H1 (cell line): ENCODE data around the gene TEAD4. TPM values are rescaled to one million over a fixed set of nuclear protein-coding genes. Genes with fewer than 3 reads are reported as not detected.
A peak's percentile ranks its signal among the peaks of the same experiment; 100 is the strongest.

Source experiments
- CTCF ChIA-PET: fragments of 300-600 bp; sonication (Branson Sonifier 250); formaldehyde crosslinking; loops from one replicate; lab custom pipeline; 2021; ENCODE audit not compliant: partially characterized antibody; lab: Charles Lee
- POLR2A ChIA-PET: fragments of 300-600 bp; sonication (Branson Sonifier 250); formaldehyde crosslinking; loops from one replicate; lab custom pipeline; 2021; ENCODE audit warnings: inconsistent platforms; ENCODE audit not compliant: partially characterized antibody; lab: Charles Lee
- DNase-seq, 2 experiments: peaks; one replicate each; pipeline versions ENCODE4 v3.0.0 to v3.0.0-alpha.2; 2010 to 2022; ENCODE audit warnings: low spot score in 2 of 2, low read depth in 1 of 2, mixed read lengths in 1 of 2
- FAIRE-seq: peaks from 2 replicates; lab custom pipeline; 2011; peaks lifted over from hg19 to GRCh38; lab: Jason Lieb, UNC
- H2AFZ ChIP-seq: 2 replicates; pipeline ENCODE4 v1.8.1; 2012; ENCODE audit warnings: low read length, inconsistent platforms
- H2AK5ac ChIP-seq: 2 replicates; pipeline ENCODE4 v1.6.1; 2013; ENCODE audit warnings: low read depth, low read length
- H2BK120ac ChIP-seq: replicated peaks from 2 replicates; pipeline ENCODE3; 2013; ENCODE audit warnings: low read depth, low read length, inconsistent platforms
- H2BK12ac ChIP-seq: 2 replicates; pipeline ENCODE4 v1.6.1; 2013; ENCODE audit warnings: low read depth, low read length
- H2BK15ac ChIP-seq: 2 replicates; pipeline ENCODE4 v1.6.1; 2013; ENCODE audit warnings: low read length
- H2BK20ac ChIP-seq: 2 replicates; pipeline ENCODE4 v1.6.1; 2013; ENCODE audit warnings: low read length
- H2BK5ac ChIP-seq: 2 replicates; pipeline ENCODE4 v1.6.1; 2013; ENCODE audit warnings: low read depth, low read length
- H3K14ac ChIP-seq: 2 replicates; pipeline ENCODE4 v1.6.1; 2013; ENCODE audit warnings: inconsistent platforms; ENCODE audit not compliant: insufficient read length
- H3K18ac ChIP-seq: 2 replicates; pipeline ENCODE4 v1.6.1; 2013; ENCODE audit warnings: low read length; ENCODE audit errors: extremely low read depth
- H3K23ac ChIP-seq: 2 replicates; pipeline ENCODE4 v1.6.1; 2013; ENCODE audit warnings: inconsistent platforms; ENCODE audit not compliant: insufficient read length
- H3K23me2 ChIP-seq: 2 replicates; pipeline ENCODE4 v1.6.1; 2013; ENCODE audit warnings: low read depth, low read length
- H3K27ac ChIP-seq: 2 replicates; pipeline ENCODE4 v1.6.1; 2011; ENCODE audit warnings: low read depth, low read length, inconsistent platforms
- H3K27me3 ChIP-seq, 4 experiments: replicated peaks in 1 of 4; 1 replicate in 1 of 4; 2 replicates in 3 of 4; pipeline versions ENCODE4 v1.6.1 to v1.8.1; 2011 to 2013; ENCODE audit warnings: low read length in 3 of 4, mild to moderate bottlenecking in 3 of 4, inconsistent platforms in 2 of 4, mixed read lengths in 2 of 4, moderate library complexity in 1 of 4; ENCODE audit not compliant: control insufficient read depth in 3 of 4, insufficient read depth in 3 of 4; ENCODE audit errors: extremely low read depth in 1 of 4
- H3K36me3 ChIP-seq, 4 experiments: 2 replicates each; pipeline versions ENCODE4 v1.6.1 to v1.8.1; 2011 to 2013; ENCODE audit warnings: mild to moderate bottlenecking in 4 of 4, low read length in 3 of 4, moderate library complexity in 2 of 4, control low read depth in 1 of 4, inconsistent platforms in 1 of 4; ENCODE audit not compliant: insufficient read depth in 4 of 4, control insufficient read depth in 2 of 4
- H3K4ac ChIP-seq: replicated peaks from 2 replicates; pipeline ENCODE3; 2013; ENCODE audit warnings: low read length, low read depth, mixed read lengths, inconsistent platforms; ENCODE audit not compliant: insufficient read length
- H3K4me1 ChIP-seq, 4 experiments: replicated peaks in 1 of 4; 1 replicate in 1 of 4; 2 replicates in 3 of 4; pipeline versions ENCODE4 v1.6.1 to v1.8.1; 2011 to 2013; ENCODE audit warnings: low read length in 3 of 4, inconsistent platforms in 2 of 4, mixed read lengths in 1 of 4; ENCODE audit not compliant: insufficient read depth in 4 of 4, control insufficient read depth in 3 of 4
- H3K4me2 ChIP-seq, 2 experiments: 2 replicates each; pipeline versions ENCODE4 v1.6.1 to v1.8.1; 2011 to 2013; ENCODE audit warnings: low read depth in 2 of 2, low read length in 2 of 2, control low read depth in 1 of 2, inconsistent platforms in 1 of 2, mild to moderate bottlenecking in 1 of 2; ENCODE audit not compliant: insufficient read depth in 1 of 2
- H3K4me3 ChIP-seq, 4 experiments: fragments of 200-600, 300-600 bp in 1 of 4; sonication (generic), shearing (Covaris generic), sonication (Bioruptor Twin) in 1 of 4; 2 replicates each; pipeline versions ENCODE4 v1.5.1 to v1.8.1; 2011 to 2016; ENCODE audit warnings: low read length in 4 of 4, low read depth in 3 of 4, control low read depth in 2 of 4, inconsistent platforms in 2 of 4, mild to moderate bottlenecking in 2 of 4, mixed read lengths in 1 of 4, moderate library complexity in 1 of 4; ENCODE audit not compliant: insufficient read depth in 2 of 4; ENCODE audit errors: extremely low read depth in 1 of 4
- H3K56ac ChIP-seq: replicated peaks from 2 replicates; pipeline ENCODE3; 2013; ENCODE audit warnings: low read depth, mild to moderate bottlenecking, mixed read lengths, low read length, inconsistent platforms; ENCODE audit not compliant: insufficient read length
- H3K79me1 ChIP-seq: 2 replicates; pipeline ENCODE4 v1.6.1; 2013; ENCODE audit warnings: low read depth, low read length, control low read depth
- H3K79me2 ChIP-seq, 2 experiments: 2 replicates each; pipeline versions ENCODE4 v1.6.1 to v1.8.1; 2012 to 2013; ENCODE audit warnings: low read length in 2 of 2, mild to moderate bottlenecking in 2 of 2, inconsistent platforms in 1 of 2; ENCODE audit not compliant: insufficient read depth in 2 of 2, control insufficient read depth in 1 of 2
- H3K9ac ChIP-seq, 4 experiments: replicated peaks in 1 of 4; 1 replicate in 1 of 4; 2 replicates in 3 of 4; pipeline versions ENCODE4 v1.6.1 to v1.8.1; 2011 to 2013; ENCODE audit warnings: low read depth in 3 of 4, low read length in 3 of 4, control low read depth in 2 of 4, mild to moderate bottlenecking in 2 of 4, moderate library complexity in 2 of 4, inconsistent platforms in 1 of 4; ENCODE audit errors: extremely low read depth in 1 of 4
- H3K9me3 ChIP-seq, 2 experiments: 2 replicates each; pipeline versions ENCODE4 v1.6.1 to v1.8.1; 2012 to 2013; ENCODE audit warnings: mild to moderate bottlenecking in 2 of 2, moderate library complexity in 2 of 2, control low read depth in 1 of 2, inconsistent platforms in 1 of 2, low read depth in 1 of 2, low read length in 1 of 2, mixed read lengths in 1 of 2; ENCODE audit not compliant: insufficient read depth in 2 of 2
- H4K20me1 ChIP-seq, 2 experiments: replicated peaks in 1 of 2; 2 replicates each; pipeline versions ENCODE3 to v1.8.1; 2011 to 2013; ENCODE audit warnings: inconsistent platforms in 2 of 2, low read length in 2 of 2, mild to moderate bottlenecking in 1 of 2; ENCODE audit not compliant: insufficient read depth in 2 of 2, control insufficient read depth in 1 of 2
- H4K5ac ChIP-seq: 2 replicates; pipeline ENCODE4 v1.6.1; 2013; ENCODE audit warnings: low read length, low read depth, mixed read lengths, inconsistent platforms; ENCODE audit not compliant: insufficient read length
- H4K8ac ChIP-seq: 2 replicates; pipeline ENCODE4 v1.8.0; 2013; ENCODE audit warnings: mild to moderate bottlenecking, moderate library complexity, low read length, inconsistent platforms; ENCODE audit not compliant: insufficient read depth; ENCODE audit errors: extremely low read depth
- H4K91ac ChIP-seq: replicated peaks from 2 replicates; pipeline ENCODE3; 2013; ENCODE audit warnings: low read length, mixed read lengths, inconsistent platforms; ENCODE audit not compliant: insufficient read length
- BCL11A ChIP-seq, 2 experiments: IDR thresholded peaks; one replicate each; pipeline ENCODE4 v1.6.1; 2011; ENCODE audit warnings: low read depth in 2 of 2, low read length in 2 of 2, mild to moderate bottlenecking in 2 of 2
- CBX8 ChIP-seq: fragments of 300-800, 300-1000 bp; sonication (generic); IDR thresholded peaks from 2 replicates; pipeline ENCODE4 v1.7.1; 2016; ENCODE audit warnings: low read depth, low read length, borderline replicate concordance
- CHD1 ChIP-seq: IDR thresholded peaks from 2 replicates; pipeline ENCODE4 v1.6.1; 2012; ENCODE audit warnings: low read depth, low read length, improper control_type of control experiment
- WGBS, 2 experiments: shearing (Covaris generic) in 1 of 2; methylation state at CpG; one replicate each; pipeline versions ENCODE4 v1.1.6 to v1.1.7; 2013 to 2015; ENCODE audit warnings: low lambda C conversion rate in 2 of 2, mixed read lengths in 2 of 2, inconsistent platforms in 1 of 2, low coverage in 1 of 2, missing lambda C conversion rate in 1 of 2; ENCODE audit not compliant: insufficient replicate concordance in 2 of 2, insufficient coverage in 1 of 2, insufficient read length in 1 of 2; ENCODE audit errors: extremely low coverage in 1 of 2, missing lambda C conversion rate in 1 of 2; 5-methylcytosine and 5-hydroxymethylcytosine counted together
- polyA plus RNA-seq, 7 experiments: library from polyadenylated mRNA; depleted of rRNA in 3 of 7; stranded (reverse) in 5 of 7; unstranded in 2 of 7; fragments of >200 nt in 5 of 7; fragments of 200-250 nt in 2 of 7; gene quantifications; 1 replicate in 5 of 7; 2 replicates in 1 of 7; 4 replicates in 1 of 7; pipeline versions ENCODE4 v1.2.1 to v1.2.3, GENCODE V29; 2011 to 2013; ENCODE audit warnings: missing spikeins in 2 of 7, mixed read lengths in 2 of 7
- total RNA-seq: library from RNA; stranded (reverse); fragmentation: NEBNext Ultra II Directional; extraction: Animal tissue kit (Norgen Biotek cat#: 25700); gene quantifications from 2 replicates; pipeline ENCODE4 v1.2.1, GENCODE V29; 2021

Gene TEAD4
- total and polyA plus RNA-seq, 2 of the 8 experiments (the other 6 are each of a cell fraction or from before 2014, with no cell fraction given), result 56.7 to 116 TPM

DNA sequence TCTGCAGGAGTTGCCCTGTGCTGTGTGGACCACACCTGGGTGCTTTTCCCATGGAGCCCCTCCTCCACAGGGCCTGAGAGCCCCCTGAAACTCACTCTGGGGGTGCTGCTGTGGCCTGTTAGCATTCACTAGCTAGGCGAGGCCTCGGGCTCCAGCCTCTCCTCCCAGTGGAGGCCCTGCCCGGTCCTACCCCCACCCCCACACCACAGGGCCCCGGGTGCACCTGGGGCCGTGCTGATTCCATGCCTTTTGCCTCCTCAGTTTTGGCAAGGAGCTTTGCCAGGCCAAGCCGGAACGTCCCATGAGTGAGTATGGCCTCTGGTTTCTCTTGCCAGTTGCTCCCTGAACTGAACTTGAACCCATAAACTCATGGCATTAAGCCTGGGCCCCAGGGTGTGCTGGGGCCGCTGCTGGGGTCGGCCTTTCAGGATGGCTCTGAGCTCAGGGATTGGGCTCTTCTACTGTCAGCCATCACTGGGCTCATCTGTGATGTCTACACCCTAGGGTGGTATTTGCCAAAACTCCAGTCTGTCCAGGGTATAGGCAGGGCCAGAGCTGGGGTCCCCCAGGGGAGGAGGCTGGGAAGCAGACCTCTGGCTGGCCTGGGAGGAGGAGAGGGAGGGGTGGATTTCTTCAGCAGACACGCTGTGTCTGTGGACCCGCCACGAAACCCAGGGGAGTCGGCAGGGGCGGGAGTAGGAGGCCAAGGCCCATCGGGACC is 59.2 kb downstream of the TEAD4 start:
- H2AFZ ChIP-seq, result no peak overlapping the region
- no peak overlapping the region for H2AK5ac ChIP-seq
- no peak overlapping the region for H2BK120ac ChIP-seq
- no peaks in the 10 kb centered on the region for H3K23me2 ChIP-seq
- no peak overlapping the region for H3K4ac ChIP-seq
- H4K8ac ChIP-seq, result peak overlapping the region; percentile 17; the same call in 1 of the 2 replicates
- H3K4me1 ChIP-seq, result no peaks in the 10 kb centered on the region; a peak in 1 of 7 replicates
- H3K4me2 ChIP-seq, result no peak overlapping the region
- no peaks in the 10 kb centered on the region for H3K79me1 ChIP-seq
- peaks cover 10 to 29% (median 19%) of the 10 kb centered on the region in 4 experiments; a peak in 7 of 8 replicates for H3K36me3 ChIP-seq
- H3K23ac ChIP-seq, result no peak overlapping the region
- no peak overlapping the region for H3K14ac ChIP-seq
- ChIA-PET CTCF (interaction anchor here (1.2 to 5.4 kb wide), 6 partner anchors 9 to 74 kb away, joined by 3 to 27 read pairs (median 10); no protein-coding TSS in a partner anchor), POLR2A (interaction anchor here (0.9 to 1.7 kb wide), 3 partner anchors 9 to 106 kb away, joined by 3 to 5 read pairs (median 3); no protein-coding TSS in a partner anchor)
- no peak overlapping the region for H3K4me3 ChIP-seq
- H2BK12ac ChIP-seq, result no peak overlapping the region
- no peak for FAIRE-seq
- no peaks in the 10 kb centered on the region for H3K9me3 ChIP-seq
- no peak overlapping the region for H4K91ac ChIP-seq
- H3K79me2 ChIP-seq, result no peaks in the 10 kb centered on the region
- H3K18ac ChIP-seq, result no peak overlapping the region
- no peak overlapping the region for H2BK20ac ChIP-seq
- H2BK5ac ChIP-seq, result no peak overlapping the region; the same call in 1 of the 2 replicates
- TF ChIP-seq CBX8 (no peak), BCL11A (IDR thresholded peaks at IDR 0.05; ENCODE audit: low read depth in 2 of 2, low read length in 2 of 2) (no peak), CHD1 (no peak)
- H3K27me3 ChIP-seq, result no peaks in the 10 kb centered on the region
- H3K56ac ChIP-seq, result no peak overlapping the region
- no peak for DNase-seq
- no peak overlapping the region for H3K9ac ChIP-seq
- H2BK15ac ChIP-seq, result no peak overlapping the region
- H3K27ac ChIP-seq, result no peak overlapping the region
- H4K5ac ChIP-seq, result no peak overlapping the region
- H4K20me1 ChIP-seq, result peaks cover 2 to 17% of the 10 kb centered on the region in 2 experiments
- whole genome bisulfite sequencing, 2 experiments, result 94% methylated on average over 13 of the region's 15 CpGs; no CpG with 5 or more reads in 1 of the 2 experiments
